ENCODE measurements around the gene GPR4.
"Not testable (repeated sequence)": the region's sequence is repeated elsewhere in the genome, so short reads cannot be mapped to it uniquely, and the experiment has no call there.

GPR4 gene

DNA sequence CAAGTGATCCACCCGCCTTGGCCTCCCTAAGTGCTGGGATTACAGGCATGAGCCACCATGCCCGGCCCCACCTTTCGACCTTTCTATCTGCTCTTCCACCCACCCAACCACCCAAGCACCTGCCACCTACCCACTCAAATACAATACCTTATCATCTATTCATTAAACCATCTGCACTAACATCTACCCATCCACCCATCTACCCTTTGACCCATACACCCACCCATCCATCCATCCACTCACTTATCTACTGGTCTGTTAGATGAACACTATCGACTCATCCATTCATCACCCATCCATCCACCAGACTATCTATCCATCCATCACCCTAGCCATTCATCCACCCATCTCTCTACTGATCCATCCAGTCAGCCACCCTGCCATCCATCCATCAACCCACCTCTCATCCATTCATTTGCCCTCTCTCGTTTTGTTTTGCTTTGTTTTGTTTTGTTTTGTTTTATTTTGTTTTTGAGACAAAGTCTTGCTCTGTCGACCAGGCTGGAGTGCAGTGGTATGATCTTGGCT, 20.0 kb upstream of the GPR4 start:
- no peak for DNase-seq

DNA sequence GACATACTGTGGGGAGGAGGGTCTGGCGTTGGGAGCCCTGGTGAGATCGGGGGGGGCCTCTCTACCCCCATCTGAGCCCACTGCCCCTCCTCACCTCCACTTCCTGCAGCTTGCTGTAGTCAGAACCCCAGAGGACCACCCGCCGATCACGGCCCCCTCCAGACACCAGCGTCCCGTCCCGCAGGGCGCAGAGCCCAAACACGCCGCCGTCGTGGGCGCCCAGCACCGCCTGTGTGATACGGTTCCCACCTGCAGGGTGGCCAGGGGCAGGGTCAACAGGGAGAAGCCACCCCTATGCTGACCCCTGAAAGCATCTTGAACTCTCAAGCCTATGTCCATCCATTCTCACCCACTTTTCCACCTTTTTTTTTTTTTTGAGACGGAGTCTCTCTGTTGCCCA, 19.4 kb upstream of the GPR4 start:
- DNase-seq = no peak

DNA sequence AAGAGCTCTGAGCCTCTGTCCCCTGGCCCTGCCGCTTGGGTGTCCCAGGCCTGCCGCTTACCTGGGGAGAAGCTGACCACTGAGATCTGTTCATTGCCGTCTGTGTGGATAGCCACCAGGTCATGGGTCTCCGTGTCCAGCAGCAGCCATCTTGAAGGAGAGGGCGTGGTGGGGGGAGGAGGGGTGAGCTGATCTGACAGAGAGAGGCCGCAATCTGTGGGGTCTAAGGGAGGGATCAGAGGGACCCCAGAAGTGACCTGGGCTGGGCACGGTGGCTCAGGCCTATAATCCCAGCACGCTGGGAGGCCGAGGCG, 14.6 kb upstream of the GPR4 start:
- no peak for DNase-seq

DNA sequence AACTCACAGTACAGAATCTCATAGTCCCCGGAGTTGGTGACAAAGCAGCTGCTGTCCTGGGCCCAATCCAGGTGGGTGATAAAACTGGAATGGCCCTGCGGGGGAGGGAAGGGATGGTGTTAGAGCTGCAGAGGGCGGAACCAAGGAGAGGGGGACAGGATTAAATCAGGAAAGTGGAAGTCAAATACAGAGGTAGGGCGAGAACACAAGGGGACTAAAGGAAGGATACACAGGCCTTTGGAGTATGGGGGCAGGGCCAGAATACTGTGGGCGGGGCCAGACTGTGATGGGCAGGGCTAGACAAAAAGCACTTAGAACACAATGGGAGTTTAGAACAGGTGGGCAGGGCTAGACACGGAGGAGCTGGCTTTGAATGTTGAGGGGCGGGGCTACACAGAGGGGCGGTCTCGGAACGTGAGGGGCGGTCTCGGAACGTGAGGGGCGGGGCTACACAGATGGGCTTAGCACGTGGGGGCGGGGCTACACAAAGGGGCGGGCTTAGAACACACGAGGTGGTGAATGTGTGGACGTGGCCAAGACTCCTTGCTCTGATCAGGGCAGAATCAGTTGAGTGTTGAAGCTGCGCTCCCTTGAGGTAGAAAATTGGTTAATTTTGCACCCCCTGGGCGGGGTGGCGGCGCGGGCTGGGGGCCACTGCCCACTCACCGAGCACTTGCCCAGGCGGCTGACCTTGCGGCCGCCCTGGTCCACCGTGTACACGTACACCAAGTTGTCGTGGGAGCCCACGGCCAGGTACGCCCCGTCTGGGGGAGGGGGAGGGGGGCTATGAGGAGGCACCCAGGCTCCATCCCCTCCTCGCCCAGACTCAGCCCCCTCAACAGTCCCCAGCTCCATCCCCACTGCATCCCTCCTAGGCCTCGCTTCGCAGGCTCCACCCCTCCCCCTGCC, 14.0 kb upstream of the GPR4 start:
- peak; percentile 91 for DNase-seq

DNA sequence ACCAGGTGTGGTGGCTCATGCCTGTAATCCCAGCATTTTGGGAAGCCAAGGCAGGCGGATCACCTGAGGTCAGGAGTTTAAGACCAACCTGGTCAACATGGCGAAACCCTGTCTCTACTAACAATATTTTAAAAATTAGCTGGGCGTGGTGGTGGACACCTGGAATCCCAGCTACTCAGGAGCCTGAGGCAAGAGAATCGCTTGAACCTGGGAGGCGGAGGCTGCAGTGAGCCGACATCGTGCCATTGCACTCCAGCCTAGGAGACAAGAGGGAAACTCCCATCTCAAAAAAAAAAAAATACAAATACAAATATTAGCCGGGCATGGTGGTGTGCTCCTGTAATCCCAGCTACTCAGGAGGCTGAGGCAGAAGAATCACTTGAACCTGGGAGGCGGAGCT, 13.0 kb upstream of the GPR4 start:
- DNase-seq = not testable (repeated sequence)

DNA sequence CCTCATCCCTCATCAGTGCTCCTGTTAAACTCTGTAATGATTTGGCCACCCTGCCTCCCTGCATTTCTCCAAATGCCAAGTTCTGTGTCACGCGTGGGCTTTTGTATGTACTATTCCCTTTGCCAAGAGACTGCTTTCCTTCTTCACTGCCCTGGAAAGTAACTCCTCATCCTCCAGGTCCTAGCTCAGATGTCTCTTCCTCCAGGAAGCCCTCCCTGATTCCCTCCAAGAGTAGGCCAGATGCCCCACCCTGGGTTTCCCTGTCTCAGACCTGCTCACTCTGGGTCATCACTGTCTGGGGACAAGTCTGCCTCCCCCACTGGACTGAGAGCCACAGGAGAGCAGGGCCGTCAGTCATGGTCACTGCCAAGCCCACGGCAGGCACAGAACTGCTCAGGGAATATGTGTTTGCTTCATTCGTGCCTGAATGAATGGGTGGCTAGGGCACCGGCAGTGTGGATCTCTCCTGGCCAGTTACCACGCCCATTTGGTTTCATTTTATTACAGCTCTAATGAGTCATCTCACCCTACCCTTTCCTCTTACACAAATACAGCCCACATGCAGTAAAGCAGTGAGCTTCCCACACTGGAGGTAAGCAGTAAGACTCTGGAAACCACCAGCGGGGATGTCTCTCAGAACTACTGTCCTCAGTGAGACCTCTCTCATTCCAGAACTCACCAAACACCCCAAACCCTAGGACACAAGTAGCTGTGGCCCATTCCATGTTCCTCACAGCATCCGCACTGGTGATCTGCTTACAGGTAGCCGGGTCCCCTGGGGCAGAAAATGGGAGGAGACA, 12.1 kb upstream of the GPR4 start:
- DNase-seq = peak; percentile 85

DNA sequence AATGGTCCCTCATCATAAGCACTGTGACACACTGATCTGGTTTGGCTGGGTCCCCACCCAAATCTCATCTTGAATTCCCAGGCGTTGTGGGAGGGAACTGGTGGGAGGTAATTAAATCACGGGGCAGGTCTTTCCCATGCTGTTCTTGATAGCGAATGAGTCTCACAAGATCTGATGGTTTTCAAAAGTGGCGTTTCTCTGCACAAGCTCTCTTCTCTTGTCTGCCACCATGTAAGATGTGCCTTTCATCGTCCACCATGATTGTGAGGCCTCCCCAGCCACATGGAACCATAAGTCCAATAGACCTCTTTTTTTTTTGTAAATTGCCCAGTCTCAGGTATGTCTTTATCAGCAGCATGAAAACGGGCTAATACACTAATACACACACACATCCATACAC, 6.9 kb upstream of the GPR4 start:
- DNase-seq = no peak

DNA sequence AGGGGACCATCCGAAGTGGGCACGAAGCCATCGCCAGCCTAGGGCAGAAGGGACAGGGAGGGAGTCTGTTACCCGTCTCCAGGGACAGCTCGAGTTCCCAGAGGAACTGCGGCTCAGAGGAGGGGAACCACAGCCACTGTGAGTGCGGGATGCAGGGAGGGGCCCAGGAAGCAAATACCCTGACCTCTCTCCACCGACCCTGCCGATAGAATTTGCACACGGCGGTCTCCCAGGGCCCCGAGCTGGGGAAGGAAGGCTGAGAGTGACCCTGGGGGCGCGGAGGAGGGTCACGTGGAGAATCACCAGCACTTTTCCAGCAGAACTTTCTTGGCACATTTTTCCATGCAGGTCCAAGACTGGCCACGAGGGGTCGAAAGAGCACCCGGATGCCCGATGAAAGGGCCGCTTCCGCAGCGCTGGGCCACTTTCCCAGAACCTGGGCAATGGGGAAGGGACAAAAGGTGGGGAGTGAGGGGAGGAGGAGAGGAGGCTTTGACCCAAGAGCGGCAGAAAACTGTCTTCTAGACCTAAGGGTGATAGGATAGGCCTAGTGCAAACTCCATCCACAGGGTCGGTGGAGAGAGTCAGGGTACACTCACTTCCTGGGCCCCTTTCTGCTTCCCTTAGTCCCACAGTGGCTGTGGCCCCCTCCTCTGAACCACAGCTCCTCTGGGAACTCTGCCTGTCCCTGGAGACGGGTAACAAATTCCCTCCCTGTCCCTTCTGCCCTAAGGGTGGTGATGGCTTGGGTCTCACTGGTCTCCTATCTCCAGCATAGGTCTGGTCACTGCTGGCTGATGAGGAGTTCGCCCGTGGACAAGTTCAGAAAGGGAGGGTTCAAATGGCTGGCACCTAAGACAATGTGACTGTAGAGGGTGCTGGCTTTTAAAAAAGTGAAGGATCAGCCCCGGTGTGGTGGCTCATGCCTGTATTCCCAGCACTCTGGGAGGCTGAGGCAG, 5.3 kb upstream of the GPR4 start:
- DNase-seq = peak; percentile 67

DNA sequence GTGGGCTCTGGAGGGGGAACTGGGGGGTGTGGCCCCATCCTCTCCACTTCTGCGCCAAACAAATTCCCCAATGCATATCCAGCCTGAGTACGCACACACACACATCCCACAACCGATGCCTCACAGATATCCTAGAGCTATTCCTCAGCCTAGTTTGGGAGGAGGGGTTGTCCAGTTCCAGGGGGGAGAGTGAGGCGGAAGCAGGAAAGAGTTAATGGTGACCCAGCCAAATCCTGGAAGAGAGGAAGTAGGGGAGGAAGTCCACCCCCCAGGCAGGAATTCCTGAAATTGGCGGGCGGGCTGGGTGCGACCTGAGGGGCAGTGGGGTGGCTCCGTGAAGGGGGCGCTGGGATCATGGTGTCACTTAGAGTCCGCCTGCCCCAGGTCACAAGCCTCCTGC, 897 bp downstream of the GPR4 start:
- no peak for DNase-seq

DNA sequence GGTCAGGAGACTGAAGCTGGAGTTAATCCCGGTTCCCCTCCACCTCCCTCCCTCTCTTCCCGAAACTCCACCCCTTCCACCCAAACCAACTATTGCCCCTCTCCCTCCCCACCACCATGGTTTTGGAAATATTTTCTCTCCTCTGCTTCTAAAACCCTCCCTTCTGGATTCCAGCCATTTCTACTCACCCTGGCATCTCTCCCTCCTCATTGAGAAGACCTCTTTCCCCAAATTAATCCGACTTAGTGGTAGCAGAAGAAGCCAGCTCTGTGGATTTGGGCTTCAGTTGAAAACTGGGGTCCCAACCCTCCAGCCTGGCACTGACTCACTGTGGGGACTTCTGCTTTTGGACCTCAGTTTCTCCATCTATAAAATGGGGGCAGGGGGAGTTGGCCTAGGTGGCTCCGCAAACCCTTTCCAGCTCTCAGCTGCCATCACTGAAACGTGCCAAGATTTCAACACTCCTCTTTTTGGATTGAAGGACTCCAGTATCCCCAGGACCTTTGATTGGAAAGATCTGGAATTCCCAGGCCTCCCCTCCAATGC, 1.6 kb downstream of the GPR4 start:
- DNase-seq = no peak

DNA sequence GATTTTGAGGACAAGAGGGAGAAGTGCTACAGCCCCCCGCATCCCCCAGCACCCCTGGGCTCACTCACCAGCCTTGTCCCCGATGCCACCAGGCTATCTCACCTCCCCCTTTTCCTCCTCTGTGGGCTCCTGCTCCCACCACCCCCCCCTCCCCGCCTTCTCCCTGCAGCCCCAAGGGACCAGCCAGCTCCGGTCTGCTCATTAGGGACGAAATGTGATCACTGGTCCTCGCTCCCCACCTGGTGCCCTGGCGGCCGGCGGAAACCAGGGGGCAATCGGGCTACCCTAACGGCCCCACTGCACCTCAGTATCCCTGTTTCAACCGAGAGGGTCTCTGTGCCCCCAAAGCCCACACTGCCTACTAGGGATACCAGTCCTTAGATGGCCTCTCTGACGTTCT, 2.7 kb downstream of the GPR4 start:
- DNase-seq = no peak

DNA sequence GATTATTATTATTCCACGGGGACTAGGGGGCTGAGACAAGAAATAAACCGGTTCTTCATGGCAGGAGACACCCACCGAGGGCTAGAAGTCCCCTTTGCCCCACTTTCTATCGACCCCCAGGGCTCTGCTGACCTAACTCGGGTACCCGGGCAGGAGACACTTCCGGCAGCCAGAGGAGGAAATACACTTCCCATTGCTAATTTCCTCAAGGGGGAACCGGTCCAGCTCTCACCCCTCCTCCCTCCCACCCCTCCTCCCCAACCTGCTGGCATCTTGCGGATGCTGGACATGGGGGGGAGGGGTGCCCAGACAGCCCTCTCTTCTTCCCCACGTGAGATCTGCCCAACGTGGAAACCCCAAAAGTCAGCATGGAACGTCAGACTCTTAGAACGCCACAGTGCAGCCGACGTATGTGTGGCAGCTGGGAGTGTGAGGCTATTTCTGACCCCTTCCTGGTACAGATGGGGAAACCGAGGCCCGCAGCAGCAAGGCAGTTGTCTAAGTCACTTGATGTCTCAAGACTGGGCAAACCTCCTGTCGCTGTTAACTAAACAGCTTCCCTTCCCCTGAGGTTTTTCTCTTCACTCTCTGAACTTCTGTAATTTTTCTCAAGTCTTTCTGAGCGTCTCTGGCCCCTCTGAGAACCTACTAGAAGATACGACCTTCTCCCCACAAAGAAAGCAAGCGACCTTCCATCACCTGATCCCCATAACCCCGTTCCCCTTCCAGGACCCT, 3.6 kb downstream of the GPR4 start:
- DNase-seq = no peak

DNA sequence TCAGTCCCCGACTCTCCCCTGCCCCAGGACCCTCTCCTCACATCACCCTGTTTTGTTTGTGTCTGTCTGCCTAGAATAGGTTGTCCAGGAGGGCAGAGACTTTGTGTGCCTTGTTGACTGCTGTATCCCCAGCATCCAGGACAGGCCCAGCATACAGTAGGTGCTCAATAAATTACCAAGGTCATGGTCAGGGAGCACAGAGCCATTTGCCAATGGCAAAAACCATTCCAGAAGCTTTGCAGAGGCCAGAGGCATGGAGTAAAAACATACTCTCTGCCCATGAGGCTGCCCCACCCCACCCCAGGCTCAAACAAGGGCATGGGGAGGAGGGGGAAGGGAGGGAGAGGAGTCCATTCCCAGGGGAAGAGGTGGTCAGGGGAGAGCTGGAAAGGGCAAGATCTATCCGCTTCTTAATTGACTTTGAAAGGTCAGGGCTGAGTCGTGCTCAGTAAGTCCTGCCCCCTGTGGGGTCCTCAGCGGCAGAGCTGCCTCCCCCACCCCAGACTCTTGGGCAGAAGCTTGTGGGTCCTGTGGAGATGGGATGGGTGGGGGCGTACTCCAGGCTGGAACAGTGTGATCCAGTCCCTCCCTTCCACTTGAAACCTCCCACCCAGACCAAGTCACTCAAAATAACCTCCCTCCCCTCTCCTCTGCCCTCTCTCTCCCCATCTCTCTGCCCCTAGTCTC, 4.4 kb downstream of the GPR4 start:
- no peak for DNase-seq

DNA sequence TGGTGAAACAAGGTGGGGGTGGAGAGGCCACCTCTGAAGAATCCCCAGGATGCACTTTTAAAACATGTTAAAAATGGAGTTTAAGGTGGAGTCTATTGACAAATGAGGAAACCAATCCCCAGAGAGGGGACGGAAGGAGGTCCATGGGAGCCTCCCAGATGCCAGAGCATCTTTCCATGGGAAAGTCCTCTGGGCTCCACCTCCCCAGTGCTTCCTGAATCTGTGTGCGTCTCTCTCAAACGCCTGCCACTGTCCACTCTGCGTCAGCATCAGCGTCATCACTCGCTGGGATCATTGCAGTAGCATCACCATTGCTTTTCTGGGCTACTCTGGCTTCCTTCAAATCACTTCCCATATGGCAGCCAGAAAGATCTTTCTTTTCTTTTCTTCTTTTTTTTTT, 6.2 kb downstream of the GPR4 start:
- no peak for DNase-seq

DNA sequence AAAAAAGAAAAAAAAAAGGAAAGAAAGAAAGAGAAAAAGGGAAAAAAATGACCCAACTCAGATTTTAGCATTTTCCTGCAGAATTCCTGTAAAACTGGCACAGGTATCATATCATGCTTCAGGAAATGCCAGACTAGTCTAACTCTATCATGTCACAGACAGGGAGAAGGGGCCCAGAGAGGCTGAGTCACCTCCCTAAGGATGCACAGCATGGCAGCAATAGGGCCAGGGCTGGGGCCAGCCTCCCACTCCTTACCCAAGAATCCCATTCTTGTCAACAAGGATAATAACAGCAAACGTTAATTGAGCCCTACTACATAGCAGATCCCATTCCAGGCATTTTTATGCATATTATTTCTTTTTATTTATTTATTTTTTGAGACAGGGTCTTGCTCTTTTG, 8.5 kb downstream of the GPR4 start:
- DNase-seq = no peak

DNA sequence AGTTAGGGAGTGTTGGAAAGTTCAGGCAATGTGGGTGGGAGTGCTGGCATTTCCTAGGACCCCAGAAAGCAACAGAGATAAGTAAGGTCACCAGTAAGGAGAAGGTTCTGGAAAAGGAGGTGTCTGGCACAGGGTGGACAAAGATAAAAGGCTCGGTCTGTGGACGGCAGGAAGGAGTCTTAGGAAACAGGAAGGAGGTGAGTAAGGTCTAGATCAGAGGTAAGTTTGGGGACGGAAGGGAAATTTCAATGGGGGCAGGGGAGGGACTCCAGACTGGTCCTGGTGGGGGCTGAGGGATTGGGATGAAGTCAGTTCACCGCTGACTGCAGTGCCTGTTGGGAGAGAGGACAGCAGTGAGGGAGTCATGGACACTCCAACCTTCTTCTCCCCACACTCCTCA, 9.6 kb downstream of the GPR4 start:
- DNase-seq = no peak

DNA sequence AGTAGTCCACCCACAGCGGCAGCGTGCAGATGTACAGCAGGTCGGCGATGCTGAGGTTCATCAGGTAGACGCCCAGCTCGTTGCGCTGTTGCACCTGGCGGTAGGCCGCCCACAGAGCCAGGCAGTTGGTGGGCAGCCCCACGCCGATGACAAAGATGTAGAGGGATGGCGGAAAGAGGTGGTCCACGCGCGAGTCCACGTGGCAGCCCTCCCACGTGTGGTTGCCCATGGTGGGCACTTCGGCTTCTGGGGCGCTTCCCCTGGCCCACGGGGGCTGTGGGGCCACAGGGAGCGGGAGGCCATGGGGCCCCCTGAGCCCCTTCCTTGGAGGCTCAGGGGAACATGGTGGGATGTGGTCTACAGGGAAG, 10.4 kb downstream of the GPR4 start:
- no peak for DNase-seq

DNA sequence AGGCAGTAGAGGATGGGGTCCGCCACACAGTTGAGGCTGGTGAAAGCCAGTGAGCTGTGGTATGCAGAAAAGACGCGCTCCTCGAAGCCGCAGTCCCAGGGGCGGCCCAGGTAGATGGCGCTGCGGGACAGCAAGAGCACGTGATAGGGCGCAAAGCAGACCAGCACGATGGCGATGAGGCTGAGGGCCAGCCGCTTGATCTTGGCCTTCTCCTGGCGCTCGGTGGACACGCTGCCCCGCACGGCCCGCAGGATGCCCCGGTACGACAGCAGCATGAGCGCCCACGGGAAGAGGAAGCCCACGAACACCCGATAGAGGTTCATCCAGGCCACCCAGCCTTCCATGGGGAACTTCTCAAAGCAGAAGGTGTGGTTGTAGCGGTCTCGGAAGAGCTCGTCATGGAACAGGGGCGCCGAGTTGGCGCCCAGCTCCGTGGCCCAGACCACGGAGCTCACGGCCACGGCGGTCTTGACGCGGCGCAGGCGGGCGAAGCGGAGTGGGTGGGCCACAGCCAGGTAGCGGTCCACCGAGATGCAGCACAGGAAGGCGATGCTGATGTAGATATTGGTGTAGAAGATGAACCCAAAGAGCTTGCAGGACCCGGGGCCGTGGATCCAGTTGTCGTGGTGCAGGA, 10.9 kb downstream of the GPR4 start:
- DNase-seq = peak; percentile 39

DNA sequence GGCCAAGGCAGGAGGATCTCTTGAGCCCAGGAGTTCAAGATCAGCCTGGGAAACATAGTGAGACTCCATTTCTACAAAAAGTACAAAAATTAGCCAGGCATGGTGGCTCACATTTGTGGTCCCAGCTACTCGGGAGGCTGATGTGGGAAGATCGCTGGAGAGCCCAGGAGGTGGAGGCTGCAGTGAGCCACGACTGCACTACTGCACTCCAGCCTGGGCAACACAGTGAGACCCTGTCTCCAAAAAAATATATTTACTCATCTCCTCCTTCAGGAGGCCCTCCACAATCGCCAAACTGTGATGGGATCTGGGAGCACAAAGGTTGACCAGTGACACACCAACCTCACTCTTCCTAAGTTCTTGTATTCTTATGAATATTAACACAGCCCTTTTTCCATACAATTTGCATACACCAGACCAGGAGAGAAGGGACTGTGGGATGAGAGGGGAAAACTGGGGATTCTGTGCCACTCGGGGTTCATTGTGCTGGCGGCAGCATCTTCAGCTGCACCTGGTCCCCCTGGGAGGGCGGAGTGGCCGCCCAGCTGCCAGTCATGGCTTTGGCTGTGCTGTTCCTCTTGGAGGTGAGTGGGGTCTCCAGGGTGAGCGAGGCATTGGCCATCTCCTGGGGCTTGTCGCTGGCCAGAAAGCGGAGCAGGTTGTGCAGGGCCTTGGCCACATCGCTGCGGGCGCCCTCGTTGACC, 11.6 kb downstream of the GPR4 start:
- DNase-seq = no peak

DNA sequence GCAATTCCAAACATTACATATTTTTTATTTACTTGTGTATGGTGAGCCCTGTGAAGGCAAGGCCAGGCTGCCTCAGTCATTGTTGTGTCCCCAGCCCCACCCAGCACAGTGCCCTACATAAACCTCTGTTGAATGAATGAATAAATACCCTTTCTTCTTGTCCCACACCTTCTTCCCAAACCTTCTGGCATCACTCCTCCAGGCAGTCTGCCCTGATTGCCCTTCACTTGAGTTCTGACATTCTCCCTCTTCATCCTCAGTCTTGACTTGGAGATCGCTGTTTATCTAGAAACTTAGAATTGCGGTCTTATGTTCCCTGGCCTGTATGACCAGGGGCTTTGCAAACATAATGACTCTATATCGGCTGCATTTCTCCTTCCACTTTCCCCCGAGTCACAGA, 12.2 kb downstream of the GPR4 start:
- no peak for DNase-seq

Data from fibroblast of skin of right quadriceps (primary cell).